Measurements from ENCODE around the gene LRMDA. TPM values are rescaled to one million over a fixed set of nuclear protein-coding genes. Genes with fewer than 3 reads are reported as not detected.

LRMDA gene
- total RNA-seq, 2 donors from 2014 or later, result 9.6 to 12.6 TPM

DNA sequence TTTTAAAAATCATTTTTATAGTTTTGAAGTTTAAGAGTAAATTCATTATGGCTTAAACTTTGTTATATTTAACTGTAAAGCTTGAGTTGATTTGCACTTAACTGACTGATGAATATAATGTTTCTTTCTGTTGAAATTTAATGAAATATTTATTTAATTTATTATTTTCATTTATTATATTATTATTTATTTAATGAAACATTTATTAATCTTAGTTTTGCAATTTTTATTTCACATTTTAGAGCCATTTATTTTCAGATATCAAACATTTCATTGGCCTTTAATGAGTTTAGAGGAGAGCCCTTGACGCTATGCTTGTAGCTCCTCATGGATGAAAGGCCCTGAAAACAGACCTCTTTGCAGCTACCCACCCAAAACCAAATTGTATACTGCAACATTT is 570.0 kb downstream of the LRMDA start:
- DNase-seq (ENCODE audit: low spot score), result no peak
- Histone ChIP-seq H3K9me3 (no peaks in the 10 kb centered on the region), H3K4me1 (replicated peaks) (no peaks in the 10 kb centered on the region), H3K4me3 (no peak overlapping the region), H3K36me3 (no peaks in the 10 kb centered on the region), H3K27ac (no peak overlapping the region), H3K27me3 (replicated peaks; ENCODE audit: insufficient read depth) (no peaks in the 10 kb centered on the region)
- WGBS, result 92% methylated on average over 1 of the region's 1 CpG
- intact Hi-C loops (cut with DNase I), result no loop called here
- TF ChIP-seq POLR2A (IDR thresholded peaks at IDR 0.05) (no peak), POLR2AphosphoS5 (IDR thresholded peaks at IDR 0.05) (no peak)
- TF ChIP-seq, protein P1, sequence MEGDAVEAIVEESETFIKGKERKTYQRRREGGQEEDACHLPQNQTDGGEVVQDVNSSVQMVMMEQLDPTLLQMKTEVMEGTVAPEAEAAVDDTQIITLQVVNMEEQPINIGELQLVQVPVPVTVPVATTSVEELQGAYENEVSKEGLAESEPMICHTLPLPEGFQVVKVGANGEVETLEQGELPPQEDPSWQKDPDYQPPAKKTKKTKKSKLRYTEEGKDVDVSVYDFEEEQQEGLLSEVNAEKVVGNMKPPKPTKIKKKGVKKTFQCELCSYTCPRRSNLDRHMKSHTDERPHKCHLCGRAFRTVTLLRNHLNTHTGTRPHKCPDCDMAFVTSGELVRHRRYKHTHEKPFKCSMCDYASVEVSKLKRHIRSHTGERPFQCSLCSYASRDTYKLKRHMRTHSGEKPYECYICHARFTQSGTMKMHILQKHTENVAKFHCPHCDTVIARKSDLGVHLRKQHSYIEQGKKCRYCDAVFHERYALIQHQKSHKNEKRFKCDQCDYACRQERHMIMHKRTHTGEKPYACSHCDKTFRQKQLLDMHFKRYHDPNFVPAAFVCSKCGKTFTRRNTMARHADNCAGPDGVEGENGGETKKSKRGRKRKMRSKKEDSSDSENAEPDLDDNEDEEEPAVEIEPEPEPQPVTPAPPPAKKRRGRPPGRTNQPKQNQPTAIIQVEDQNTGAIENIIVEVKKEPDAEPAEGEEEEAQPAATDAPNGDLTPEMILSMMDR (IDR thresholded peaks at IDR 0.05), result no peak

DNA sequence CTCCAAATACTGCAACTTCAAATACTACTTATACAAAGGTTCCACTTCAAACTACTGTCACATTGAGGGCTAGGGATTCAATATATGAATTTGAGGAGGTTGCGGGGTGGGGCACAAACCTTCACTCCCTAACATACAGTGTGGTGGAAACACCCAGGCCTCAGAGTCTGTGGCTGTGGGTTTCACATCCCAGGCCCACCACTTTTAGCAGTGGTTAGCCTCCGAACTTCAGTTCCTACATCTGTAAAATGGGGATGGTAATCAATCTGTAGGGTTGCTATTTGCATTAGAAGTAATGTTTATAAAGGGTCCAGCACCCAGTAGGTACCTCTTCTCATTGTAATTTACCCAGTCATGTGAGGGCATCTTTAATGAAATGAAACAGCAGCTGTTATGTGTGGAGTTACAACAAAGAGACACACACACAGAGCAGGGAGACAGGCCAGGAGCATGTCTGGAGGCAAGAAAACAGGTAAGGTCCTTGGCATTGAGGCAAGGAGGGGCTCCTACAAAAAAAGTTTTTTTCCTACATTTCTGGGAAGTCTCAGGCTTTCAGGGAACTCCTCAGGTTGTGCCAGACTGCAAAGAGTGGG is 570.9 kb downstream of the LRMDA start:
- TF ChIP-seq, protein P1 (IDR thresholded peaks at IDR 0.05), result no peak
- TF ChIP-seq POLR2AphosphoS5 (IDR thresholded peaks at IDR 0.05) (no peak), POLR2A (IDR thresholded peaks at IDR 0.05) (no peak)
- H3K4me1 ChIP-seq (replicated peaks), result no peaks in the 10 kb centered on the region
- no peaks in the 10 kb centered on the region for H3K9me3 ChIP-seq
- no peak overlapping the region for H3K27ac ChIP-seq
- no peak for DNase-seq (ENCODE audit: low spot score)
- no peaks in the 10 kb centered on the region for H3K36me3 ChIP-seq
- WGBS, result 94% methylated on average over 2 of the region's 2 CpGs
- intact Hi-C loops (cut with DNase I), result no loop called here
- no peaks in the 10 kb centered on the region for H3K27me3 ChIP-seq (replicated peaks; ENCODE audit: insufficient read depth)
- no peak overlapping the region for H3K4me3 ChIP-seq

DNA sequence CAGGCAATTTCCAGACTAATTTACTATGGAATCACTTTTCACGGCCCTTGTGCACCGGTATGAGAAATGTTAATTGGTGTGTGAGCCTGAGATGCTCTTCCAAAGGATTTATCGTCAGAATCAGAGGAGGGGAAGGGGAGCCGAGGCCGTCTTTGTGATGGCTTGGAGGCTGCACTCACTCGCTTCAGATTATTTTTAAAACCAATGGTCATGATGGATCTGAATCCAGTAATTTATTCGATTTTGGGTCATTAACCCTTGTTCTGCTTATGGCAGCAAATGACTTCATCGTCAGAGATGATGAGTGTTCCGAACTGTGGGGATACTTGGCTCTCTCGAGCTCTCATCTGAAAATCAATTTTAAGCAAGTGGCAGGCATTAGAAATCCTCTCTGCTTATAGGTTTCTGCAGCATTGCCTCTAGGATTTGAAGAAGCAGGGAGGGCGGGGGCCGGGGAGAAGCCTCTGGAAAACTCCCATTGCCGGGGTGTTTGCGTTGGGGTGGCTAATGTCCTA is 576.3 kb downstream of the LRMDA start:
- H3K4me3 ChIP-seq, result no peak overlapping the region
- H3K27ac ChIP-seq, result no peak overlapping the region
- H3K4me1 ChIP-seq (replicated peaks), result no peaks in the 10 kb centered on the region
- no peaks in the 10 kb centered on the region for H3K27me3 ChIP-seq (replicated peaks; ENCODE audit: insufficient read depth)
- 76% methylated on average over 14 of the region's 14 CpGs for WGBS
- no peak for DNase-seq (ENCODE audit: low spot score)
- no peaks in the 10 kb centered on the region for H3K36me3 ChIP-seq
- TF ChIP-seq, protein P1 (IDR thresholded peaks at IDR 0.05), result no peak
- TF ChIP-seq POLR2AphosphoS5 (IDR thresholded peaks at IDR 0.05) (no peak), POLR2A (IDR thresholded peaks at IDR 0.05) (no peak)
- no peaks in the 10 kb centered on the region for H3K9me3 ChIP-seq
- intact Hi-C loops (cut with DNase I), result no loop called here

DNA sequence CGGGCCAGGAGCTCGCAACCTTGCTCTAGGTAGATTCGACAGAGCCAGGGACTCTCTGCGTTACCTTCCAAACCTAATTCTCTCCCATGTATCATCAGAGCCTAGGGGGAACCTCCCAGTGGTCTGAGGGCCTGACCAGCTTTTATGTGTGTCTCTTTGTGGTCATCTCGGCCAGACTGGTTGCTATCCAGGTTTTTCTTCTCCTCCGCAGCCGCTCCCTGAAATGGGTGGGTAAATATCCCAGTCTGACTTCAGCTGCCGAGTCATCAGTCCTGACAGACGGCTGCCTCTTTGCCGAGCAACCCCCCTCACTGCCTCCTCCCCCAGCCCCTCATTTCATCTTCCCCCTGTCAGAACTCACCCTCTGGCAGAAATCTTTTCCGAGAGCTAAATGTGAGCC is 578.1 kb downstream of the LRMDA start:
- H3K27ac ChIP-seq, result no peak overlapping the region
- no peak for TF ChIP-seq POLR2A (IDR thresholded peaks at IDR 0.05)
- no peak for TF ChIP-seq POLR2AphosphoS5 (IDR thresholded peaks at IDR 0.05)
- TF ChIP-seq, protein P1 (IDR thresholded peaks at IDR 0.05), result no peak

DNA sequence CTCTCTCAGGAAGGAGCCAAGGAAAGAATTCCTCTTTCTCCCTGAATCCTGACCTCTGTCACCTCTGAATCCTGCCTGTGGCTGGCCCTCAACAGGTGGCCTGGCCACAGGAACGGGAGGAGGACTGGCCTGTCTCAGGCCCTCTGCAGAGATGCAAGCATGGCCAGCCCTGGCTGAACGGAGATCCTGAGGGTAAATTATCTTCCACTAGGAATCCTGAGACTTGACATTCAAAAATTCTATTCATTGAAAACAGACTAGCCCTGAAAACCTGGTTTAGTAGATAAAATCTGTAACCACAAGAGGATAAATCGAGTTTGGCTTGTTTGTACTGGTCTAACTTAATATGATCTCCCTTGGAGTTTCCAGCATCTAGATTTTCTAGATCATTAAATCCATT is 579.3 kb downstream of the LRMDA start:
- WGBS, result 58% methylated on average over 3 of the region's 3 CpGs

More for the DNA sequence above, 578.1 kb downstream of the LRMDA start:
- Histone ChIP-seq H3K4me3 (no peak overlapping the region), H3K27me3 (replicated peaks; ENCODE audit: insufficient read depth) (no peaks in the 10 kb centered on the region), H3K9me3 (no peaks in the 10 kb centered on the region), H3K36me3 (no peaks in the 10 kb centered on the region), H3K4me1 (replicated peaks) (no peaks in the 10 kb centered on the region)
- intact Hi-C loops (cut with DNase I), result no loop called here
- 92% methylated on average over 11 of the region's 11 CpGs for WGBS
- no peak for DNase-seq (ENCODE audit: low spot score)

More for the DNA sequence above, 579.3 kb downstream of the LRMDA start:
- Histone ChIP-seq H3K36me3 (no peaks in the 10 kb centered on the region), H3K4me3 (no peak overlapping the region), H3K9me3 (no peaks in the 10 kb centered on the region), H3K27me3 (replicated peaks; ENCODE audit: insufficient read depth) (no peaks in the 10 kb centered on the region), H3K4me1 (replicated peaks) (no peaks in the 10 kb centered on the region), H3K27ac (no peak overlapping the region)
- DNase-seq (ENCODE audit: low spot score), result no peak
- no peak for TF ChIP-seq POLR2AphosphoS5 (IDR thresholded peaks at IDR 0.05)
- no peak for TF ChIP-seq POLR2A (IDR thresholded peaks at IDR 0.05)
- TF ChIP-seq, protein P1 (IDR thresholded peaks at IDR 0.05), result no peak
- intact Hi-C loops (cut with DNase I), result no loop called here
